Raji (cell line): ENCODE measurements around the gene TAF9.

ENCODE experiments used
- POLR2A ChIP-seq: IDR thresholded peaks from 2 replicates; pipeline ENCODE4 v1.6.1; 2011; ENCODE audit warnings: low read depth, low read length, control low read depth; ENCODE audit not compliant: insufficient read depth

TAF9 gene, protein sequence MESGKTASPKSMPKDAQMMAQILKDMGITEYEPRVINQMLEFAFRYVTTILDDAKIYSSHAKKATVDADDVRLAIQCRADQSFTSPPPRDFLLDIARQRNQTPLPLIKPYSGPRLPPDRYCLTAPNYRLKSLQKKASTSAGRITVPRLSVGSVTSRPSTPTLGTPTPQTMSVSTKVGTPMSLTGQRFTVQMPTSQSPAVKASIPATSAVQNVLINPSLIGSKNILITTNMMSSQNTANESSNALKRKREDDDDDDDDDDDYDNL

GRCh38 chr5:69369340-69370121 is at the start of gene TAF9, which contains the start of the genes AK6 and RAD17:
Gene TAF9 (minus strand): TSS chr5:69369520. CDS start chr5:69365737, 3,783 bp downstream.
Gene AK6 (minus strand): TSS chr5:69369520. CDS start chr5:69369490, 30 bp downstream.
Gene RAD17 (plus strand): TSS chr5:69369818. CDS start chr5:69372209, 2,391 bp downstream.
- peak; percentile 92 for TF ChIP-seq POLR2A

DNA sequence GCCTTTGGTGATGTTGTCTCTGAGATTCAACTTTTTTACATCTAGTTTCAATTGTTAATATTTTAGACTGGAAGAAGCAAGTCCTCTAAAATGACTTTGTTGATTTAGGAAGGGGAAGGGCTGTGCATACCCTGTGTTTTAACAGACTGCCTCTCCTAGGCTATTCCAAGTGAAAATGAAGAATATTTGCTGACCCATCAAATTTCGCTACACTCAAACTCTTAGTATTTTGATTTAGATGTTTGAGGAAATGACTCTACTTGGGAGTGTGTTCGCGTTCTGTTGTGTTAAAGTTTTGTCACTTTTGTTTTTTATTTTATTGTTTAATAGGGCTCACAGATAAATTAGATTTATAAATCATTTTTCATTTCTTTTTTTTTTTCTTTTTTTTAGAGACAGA is 49.2 kb upstream of the TAF9 start:
- no peak for TF ChIP-seq POLR2A

GRCh38 chr5:69416699-69417098 is 47.4 kb upstream of the TAF9 start:
- no peak for TF ChIP-seq POLR2A

DNA sequence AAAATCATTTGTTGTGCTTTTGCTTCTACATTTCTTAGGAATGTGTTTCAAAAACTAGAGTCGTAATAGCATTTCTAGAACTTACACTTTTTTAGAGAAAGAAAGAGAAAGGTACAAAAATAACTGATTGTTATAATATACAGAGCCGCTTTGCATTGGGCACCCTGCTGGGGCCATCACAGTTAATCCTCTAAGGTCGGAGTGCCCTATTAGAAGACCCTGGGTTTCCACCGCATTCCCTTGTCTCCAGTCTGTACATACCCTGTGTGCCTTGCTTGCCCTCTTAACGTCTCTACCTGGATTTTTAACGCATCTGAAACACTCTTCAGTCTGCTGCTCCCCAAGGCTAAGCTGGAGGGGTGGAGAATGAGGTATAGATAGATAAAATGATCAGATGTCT is 46.9 kb upstream of the TAF9 start:
- TF ChIP-seq POLR2A = no peak

DNA sequence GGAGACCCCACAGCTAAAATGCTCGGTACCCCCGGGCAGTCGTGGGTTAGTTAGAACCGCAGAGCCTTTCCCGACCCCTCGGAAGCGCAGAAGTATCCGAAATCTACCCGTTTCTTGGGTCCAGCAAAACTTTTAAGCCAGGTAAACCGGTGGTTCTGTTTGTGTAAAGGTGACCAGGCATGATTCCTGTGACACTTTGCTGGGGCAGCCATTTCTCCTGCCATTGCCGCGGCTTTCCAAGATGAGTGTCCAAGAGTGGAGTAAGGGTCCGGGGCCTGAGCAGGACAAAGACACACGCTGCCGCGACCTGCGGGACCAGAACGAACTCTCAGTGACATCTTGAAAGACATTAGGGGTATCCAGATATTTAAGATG is 46.3 kb upstream of the TAF9 start:
- TF ChIP-seq POLR2A = no peak

DNA sequence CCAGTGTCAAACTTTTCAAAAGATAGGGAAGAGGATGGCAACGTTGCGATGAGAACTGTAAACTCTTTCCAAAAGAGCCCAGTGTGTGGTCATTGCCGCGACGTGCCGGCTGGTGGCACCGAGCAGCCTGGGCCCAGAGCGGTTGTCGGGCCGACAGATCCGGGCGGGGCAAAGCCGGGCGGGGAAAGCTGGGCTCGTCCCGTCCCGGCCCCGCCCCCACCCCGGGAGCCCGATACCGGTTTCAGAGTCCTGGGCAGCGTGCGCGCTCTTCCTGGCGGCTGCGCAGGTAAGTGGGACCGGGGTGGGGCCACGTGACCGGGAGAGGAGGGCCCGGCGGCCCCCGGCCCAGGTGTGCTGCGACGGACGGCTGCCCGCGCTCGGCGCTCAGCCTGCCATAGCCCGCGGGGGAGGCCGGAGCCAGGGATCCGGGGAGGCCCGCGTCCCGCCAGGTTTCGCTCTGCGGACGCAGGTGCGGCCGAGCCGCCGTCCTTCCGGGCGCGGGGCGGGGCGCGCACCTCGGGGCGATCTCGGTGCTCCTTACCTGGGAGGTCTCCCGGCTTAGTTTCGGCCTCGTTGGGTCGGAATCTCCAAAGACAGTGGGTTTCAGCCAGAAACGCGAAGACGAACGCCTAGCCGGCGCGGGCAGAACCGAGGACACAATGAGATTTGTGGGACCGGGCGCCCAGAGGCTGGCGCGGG is 45.7 kb upstream of the TAF9 start, which contains the start of gene MARVELD2:
Gene MARVELD2 (plus strand): TSS at position 232 of the 699 bp plus-strand sequence. CDS start 4,270 bp downstream, outside the sequence.
- no peak for TF ChIP-seq POLR2A

- no peak for TF ChIP-seq POLR2A
Measured at GRCh38 chr5:69404659-69405330, 35.5 kb upstream of the TAF9 start.

DNA sequence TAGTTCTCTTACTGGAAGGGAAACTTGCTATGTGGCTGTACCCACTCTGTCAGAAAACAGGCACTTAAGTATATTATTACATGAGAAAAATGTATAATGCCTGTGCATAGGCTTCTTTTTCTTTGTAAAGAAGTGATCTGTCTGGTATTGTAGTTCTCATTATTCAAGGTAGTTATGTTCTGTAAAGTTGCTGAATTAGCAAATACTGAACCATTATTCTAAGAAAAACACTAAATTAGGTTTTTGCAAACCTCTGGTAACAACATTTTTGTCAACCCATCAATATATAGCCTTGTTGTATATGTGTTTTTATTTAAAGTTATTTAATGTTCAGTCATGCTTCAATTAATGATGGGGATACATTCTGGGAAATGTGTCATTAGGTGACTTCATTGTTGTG is 9.1 kb upstream of the TAF9 start:
- no peak for TF ChIP-seq POLR2A

GRCh38 chr5:69374911-69375446 is 5.7 kb upstream of the TAF9 start:
- peak; percentile 53 for TF ChIP-seq POLR2A

DNA sequence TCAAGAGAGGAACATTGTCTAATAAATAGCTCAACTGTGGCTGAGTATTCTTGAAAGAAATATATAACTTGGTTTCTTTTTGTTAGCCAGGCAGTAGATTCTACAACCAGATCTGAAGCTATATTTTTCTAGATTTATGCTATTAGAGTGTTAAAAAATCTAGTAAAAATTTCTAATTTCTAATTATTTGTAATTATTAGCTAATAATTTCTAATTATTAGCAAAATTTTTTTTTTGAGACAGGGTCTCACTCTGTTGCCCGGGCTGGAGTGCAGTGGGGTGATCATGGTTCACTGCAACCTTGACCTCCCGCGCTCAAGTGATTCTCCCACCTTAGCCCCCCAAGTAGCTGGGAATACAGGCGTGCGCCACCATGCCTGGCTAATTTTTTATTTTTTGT is 3.1 kb upstream of the TAF9 start:
- no peak for TF ChIP-seq POLR2A

DNA sequence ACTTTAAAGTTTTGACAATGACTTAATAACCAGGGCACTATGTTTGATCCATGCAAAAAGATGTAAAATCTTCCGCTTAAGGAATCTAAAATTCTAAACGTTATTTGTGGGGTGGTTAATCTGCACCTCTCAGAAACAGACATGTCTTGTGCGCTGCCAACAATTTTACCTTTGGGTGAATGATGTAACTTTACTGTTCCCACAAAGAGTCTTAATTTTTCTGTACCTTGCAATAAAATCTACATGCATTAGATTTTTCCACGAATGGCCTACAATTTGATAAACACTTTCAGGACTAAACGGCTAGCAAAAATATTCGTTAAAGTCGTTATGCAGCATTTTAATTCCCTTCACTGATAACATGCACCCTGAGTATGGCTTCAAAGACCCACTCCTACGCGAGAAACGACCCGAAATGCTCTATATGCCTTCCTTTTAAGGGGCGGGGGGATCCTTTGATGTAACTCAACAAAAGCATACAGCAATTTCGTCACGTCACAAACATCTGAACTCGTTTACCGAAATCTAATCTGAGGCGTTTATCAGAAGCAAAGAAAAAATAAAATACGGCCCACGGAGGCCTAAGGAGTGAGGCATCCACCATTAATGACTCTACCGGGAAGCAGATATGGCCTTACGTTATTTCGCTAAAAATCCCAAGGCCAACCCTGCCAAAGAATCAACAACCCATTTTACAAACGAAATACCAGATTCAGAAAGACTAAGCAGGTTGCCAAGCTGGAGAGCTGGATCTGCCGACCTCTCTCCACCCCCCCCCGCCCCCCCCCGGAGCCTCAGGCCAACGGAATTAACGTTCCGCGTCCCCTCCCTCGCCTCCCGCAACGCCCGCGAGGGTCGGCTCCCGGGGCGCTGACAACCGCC is 621 bp downstream of the TAF9 start:
- no peak for TF ChIP-seq POLR2A

DNA sequence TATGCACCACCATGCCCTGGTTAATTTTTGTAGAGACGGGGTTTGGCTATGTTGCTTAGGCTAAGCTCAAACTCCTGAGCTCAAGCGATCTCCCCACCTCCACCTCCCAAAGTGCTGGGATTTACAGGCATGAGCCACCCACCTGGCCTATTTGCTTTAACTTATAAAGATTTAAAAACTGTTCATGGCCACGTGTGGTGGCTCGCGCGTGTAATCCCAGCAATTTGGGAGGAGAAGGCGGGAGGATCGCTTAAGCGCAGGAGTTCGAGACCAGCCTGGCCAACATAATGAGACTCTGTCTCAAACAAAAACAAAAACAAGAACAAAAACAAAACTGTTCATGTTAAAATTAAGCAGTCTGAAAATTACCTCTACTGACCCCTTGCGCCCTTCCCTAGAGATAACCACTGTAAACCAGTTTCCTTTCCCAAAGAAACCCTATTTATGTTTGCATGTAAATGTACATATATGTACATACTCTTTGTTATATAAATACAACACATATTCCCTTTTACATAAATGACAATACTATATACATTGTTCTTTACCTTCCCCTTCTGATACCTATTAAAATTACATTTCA is 1.5 kb downstream of the TAF9 start:
- no peak for TF ChIP-seq POLR2A

- no peak for TF ChIP-seq POLR2A
Measured at GRCh38 chr5:69364850-69365249, 4.5 kb downstream of the TAF9 start.

- TF ChIP-seq POLR2A = no peak
Measured at GRCh38 chr5:69364414-69364813, 4.9 kb downstream of the TAF9 start.

DNA sequence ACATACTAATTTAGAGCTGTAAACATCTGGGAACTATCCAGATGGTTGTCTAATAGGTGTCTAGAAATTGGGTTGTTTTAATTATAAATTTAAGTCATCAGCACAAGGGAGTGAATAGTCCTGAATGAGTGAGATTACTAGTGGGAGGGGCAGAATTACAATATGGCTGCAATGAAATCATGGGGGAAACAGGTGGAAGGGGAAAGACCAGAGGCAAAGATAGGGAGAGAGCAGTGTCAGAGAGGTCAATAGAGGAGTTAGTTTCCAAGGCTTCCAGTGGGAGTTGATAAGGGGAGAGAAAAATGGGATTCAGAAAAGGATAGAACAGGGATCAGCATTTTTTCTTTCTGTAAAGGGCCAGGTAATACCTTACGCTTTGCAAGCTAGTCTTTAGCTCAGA is 8.9 kb downstream of the TAF9 start:
- no peak for TF ChIP-seq POLR2A
